UCSD-AML1 (cell line): ENCODE results near the gene AMIGO2.

Experiments
- DNase-seq: peaks from one replicate; lab custom pipeline; 2025; ENCODE audit not compliant: unreplicated experiment; lab: John Stamatoyannopoulos, UW

Gene AMIGO2

DNA sequence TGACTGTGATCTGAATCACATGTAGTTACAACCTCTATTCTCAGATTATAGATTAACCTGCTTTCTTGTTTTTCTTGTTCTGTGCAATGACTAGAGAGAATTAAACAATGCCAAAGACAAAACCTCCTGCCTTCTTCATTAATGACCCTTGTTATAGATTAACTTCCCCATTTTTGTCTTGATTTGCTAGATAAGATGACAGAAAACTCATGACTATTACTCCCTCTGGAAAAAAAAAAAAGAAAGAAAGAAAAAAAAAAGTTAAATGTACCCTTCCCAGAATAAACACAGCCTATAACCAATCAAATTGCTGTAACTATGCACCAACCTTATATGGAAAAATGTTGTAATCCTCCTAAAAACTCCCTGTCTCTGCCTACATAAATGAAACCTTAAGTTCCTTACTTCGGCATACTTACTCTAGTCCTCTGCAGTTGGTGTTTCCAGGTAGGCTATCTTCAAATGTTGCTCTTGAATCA lies 41.5 kb downstream of the AMIGO2 start:
- no peak for DNase-seq

DNA sequence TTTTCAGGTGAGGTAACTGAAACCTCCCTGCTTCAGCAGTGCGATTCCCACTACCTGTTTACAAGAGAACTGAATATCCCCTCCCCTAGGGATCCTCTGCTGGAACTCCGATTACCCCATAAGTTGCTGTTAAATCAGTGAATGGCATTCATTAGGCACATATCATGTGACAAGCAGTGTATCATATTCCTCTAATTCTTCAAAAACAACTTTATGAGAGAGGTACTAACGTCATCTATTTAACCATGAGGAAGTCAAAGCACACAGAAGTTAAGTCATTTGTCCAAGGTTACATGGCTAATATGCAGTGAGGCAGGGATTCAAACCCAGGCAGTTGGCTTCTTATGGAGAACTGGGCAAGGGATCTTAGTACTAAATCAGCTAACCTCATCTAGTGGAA lies 44.3 kb downstream of the AMIGO2 start:
- DNase-seq = no peak

DNA sequence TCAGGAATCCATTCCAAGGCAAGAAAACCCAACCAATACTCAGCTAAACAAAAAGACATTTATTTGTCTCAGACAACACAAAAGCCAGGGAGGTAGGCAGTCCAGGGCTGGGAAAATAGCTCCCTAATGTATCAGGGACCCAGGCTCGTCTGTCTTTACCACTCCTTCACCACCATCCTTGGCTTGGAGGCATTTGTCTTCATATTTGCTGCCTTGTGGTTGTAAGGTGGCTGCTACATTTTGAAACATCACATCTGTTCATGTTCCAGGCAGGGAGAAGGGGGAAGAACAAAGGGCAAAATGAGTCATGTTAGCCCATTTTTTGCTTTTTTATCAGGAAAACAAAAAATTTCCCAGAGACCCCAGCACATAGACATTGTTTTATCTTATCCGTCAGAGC lies 45.1 kb downstream of the AMIGO2 start:
- DNase-seq = no peak

DNA sequence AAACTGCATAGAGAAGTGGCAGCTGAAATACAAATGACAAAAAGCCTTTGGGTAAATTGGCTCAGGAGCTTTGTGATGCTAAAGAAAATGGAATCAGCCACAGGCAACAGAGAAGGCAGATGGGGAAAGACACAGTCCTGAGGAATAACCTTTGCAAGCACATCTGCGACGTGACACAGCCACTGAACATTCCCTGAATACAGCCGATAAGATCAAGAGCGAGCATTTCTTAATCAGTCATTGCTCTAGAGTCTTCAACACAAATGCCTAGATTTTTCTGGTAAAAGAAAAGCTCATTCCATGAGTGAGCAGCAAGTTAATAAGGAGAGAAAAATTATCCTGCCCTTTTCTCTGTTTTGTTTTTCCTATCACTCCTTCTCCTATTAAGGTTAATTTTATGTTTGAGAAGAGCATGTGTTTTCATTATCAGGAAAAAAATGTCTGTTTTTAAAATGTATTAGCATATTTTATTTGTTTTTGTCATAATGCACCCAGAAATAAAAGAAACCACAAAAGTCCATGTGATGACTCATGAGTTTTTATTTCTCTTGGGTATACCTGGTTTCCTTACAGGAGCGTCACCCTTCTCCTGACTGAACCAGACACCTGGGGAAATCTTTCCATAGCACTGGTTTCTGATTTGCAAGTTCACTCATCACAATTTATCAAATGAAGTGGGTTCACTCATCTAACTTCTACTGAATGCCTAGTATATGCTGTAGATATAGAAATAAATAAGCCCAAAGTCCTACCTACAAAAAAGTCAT lies 45.8 kb downstream of the AMIGO2 start:
- DNase-seq = no peak

DNA sequence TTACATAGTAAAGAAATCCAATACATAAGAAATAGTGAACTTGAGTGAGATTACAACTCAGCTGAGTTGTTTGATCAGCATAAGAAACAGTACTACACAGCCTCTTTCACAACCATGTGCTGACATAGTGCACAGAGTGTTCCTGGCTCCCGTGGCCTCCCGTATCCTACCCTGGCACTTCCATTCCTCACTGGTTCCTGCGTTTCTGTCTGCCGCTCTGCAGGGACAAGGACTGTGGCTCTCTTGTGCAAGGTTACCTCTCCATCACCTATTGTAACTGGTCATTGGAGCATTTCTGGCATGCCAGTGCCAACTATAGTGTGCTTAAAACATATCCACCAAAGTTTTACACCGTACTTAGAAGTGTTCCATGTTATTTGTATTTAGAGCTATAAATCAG lies 46.7 kb downstream of the AMIGO2 start:
- no peak for DNase-seq

DNA sequence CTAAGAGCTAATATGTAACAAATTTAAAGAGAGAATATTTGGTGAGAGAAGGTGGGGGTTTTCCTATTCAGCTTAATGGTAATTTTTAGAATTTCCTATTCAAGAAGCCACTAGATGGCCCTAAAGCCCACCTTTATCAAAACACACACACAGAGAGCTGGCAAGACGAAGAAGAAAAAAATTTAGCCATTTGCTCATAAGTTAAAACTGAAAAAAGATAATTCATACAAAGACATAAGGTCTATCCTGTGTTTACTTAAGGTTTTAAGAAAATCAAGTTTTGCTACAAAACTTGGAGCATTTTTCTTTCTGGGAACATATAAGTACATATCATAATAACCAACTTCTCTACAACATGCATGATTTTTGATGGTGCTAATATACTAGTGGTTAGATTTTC lies 47.1 kb downstream of the AMIGO2 start:
- DNase-seq = no peak

DNA sequence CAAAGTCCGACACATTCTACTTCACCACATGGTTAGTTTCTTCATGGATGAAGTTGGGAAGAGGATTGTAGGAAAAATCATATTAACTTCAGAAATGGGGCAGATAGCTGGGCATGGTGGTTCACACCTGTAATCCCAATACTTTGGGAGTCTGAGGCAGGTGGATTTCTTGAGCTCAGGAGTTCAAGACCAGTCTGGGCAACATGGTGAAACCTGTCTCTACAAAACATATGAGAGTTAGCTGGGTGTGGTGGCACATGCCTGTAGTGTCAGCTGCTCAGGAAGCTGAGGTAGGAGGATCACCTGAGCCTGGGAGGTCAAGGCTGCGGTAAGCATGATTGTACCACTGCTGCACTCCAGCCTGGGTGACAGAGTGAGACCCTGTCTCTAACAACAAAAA lies 49.9 kb downstream of the AMIGO2 start:
- DNase-seq = no peak

DNA sequence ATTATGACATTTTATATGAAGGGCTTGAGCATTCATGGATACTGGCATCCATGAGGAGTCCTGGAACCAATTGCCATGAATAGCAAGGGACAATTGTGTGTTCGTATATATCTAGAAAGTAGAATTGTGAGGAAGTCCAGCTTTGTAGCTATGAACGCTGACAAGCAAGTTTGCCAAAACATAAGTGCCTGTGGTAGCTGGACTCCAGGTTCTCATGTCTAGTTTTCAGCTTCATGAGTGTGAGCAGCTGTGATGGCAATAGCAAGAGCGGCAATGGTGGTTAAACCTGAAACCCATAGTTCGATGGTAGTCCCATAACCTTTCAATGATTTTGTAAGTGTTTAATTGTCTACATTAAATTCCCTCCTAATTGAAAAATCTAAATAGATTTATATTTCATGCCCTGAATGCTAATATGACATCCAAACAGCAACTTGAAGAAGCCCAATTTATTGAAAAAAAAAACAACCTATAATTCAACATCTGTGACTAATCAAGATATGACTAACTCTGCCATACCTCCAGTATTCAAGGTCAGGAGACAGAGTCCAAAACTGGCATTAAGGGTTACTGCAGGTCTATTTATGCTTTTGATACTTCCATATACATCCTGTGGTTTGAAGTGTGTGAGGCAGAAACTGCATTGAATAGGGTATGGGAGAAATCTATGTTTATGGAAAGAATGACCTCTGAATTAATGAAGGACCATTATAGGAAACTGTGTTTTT lies 50.6 kb downstream of the AMIGO2 start:
- DNase-seq = no peak

DNA sequence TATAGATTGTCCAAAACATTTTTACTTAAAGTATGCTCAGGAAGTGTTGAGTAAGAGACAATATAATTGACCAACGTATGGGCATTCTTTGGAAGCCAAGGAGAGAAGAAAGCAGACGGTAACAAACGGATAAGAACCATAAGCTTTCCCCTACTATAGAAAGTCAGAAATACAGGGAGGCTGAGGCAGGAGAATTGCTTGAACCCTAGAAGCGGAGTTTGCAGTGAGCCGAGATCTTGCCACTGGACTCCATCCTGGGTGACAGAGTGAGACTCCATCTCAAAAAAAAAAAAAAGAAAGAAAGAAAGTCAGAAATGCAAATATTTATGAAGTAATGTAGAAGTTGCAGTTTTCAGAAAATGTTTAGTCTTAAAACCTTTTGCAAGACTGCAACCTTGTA lies 51.6 kb downstream of the AMIGO2 start:
- DNase-seq = no peak
